ENCODE results near the gene PCID2.
"Not testable (repeated sequence)": the region's sequence is repeated elsewhere in the genome, so short reads cannot be mapped to it uniquely, and the experiment has no call there.

PCID2 gene

GRCh38 chr13:113166681-113167080 is 41.8 kb downstream of the PCID2 start:
- DNase-seq (ENCODE audit: low read depth), result no peak
- no peak overlapping the region for H3K4me3 ChIP-seq (ENCODE audit: low read depth, low read length)
- no peak for TF ChIP-seq CTCF (conservative IDR thresholded peaks at IDR 0.05; ENCODE audit: low read depth, low read length)

GRCh38 chr13:113166266-113166665 is 42.2 kb downstream of the PCID2 start:
- H3K4me3 ChIP-seq (ENCODE audit: low read depth, low read length), result no peak overlapping the region
- TF ChIP-seq CTCF (conservative IDR thresholded peaks at IDR 0.05; ENCODE audit: low read depth, low read length), result no peak
- DNase-seq (ENCODE audit: low read depth), result no peak

- TF ChIP-seq CTCF (conservative IDR thresholded peaks at IDR 0.05; ENCODE audit: low read depth, low read length), result no peak
- no peak overlapping the region for H3K4me3 ChIP-seq (ENCODE audit: low read depth, low read length)
- DNase-seq (ENCODE audit: low read depth), result no peak
Observed at GRCh38 chr13:113164492-113164891, 44.0 kb downstream of the PCID2 start.

GRCh38 chr13:113162783-113163685 is 45.4 kb downstream of the PCID2 start:
- no peak for DNase-seq (ENCODE audit: low read depth)
- H3K4me3 ChIP-seq (ENCODE audit: low read depth, low read length), result no peak overlapping the region
- TF ChIP-seq CTCF (conservative IDR thresholded peaks at IDR 0.05; ENCODE audit: low read depth, low read length), result no peak

- not testable (repeated sequence) for DNase-seq (ENCODE audit: low read depth)
Observed at GRCh38 chr13:113161975-113162374, 46.5 kb downstream of the PCID2 start.

GRCh38 chr13:113161433-113161832 is 47.0 kb downstream of the PCID2 start:
- no peak for DNase-seq (ENCODE audit: low read depth)
- no peak overlapping the region for H3K4me3 ChIP-seq (ENCODE audit: low read depth, low read length)
- TF ChIP-seq CTCF (conservative IDR thresholded peaks at IDR 0.05; ENCODE audit: low read depth, low read length), result no peak

More at GRCh38 chr13:113161975-113162374, 46.5 kb downstream of the PCID2 start:
- H3K4me3 ChIP-seq (ENCODE audit: low read depth, low read length), result not testable (repeated sequence)

GRCh38 chr13:113160983-113161382 is 47.5 kb downstream of the PCID2 start:
- DNase-seq (ENCODE audit: low read depth), result no peak
- no peak for TF ChIP-seq CTCF (conservative IDR thresholded peaks at IDR 0.05; ENCODE audit: low read depth, low read length)
- no peak overlapping the region for H3K4me3 ChIP-seq (ENCODE audit: low read depth, low read length)
